ENCODE measurements around the gene CLDN14. TPM values are rescaled to one million over a fixed set of nuclear protein-coding genes. Genes with fewer than 3 reads are reported as not detected.

Gene CLDN14
- total RNA-seq, 2 experiments from 2014 or later, result not detected

- CTCF ChIA-PET, result no interaction called here
- no peaks in the 10 kb centered on the region for H3K9me3 Mint-ChIP-seq (ENCODE audit: insufficient read depth)
- DNase-seq, result no peak
- H3K36me3 Mint-ChIP-seq (ENCODE audit: low read depth), result peaks cover 5% of the 10 kb centered on the region
- H3K4me1 Mint-ChIP-seq (ENCODE audit: low read depth), result peaks cover 18% of the 10 kb centered on the region
- H3K4me3 Mint-ChIP-seq, result no peak overlapping the region
- no peaks in the 10 kb centered on the region for H3K27me3 Mint-ChIP-seq (ENCODE audit: low read depth)
- no peak for ATAC-seq
- POLR2A ChIA-PET, result no interaction called here
- no peak overlapping the region for H3K27ac Mint-ChIP-seq
Observed at GRCh38 chr21:36424592-36424991, 55.3 kb downstream of the CLDN14 start.

- H3K36me3 Mint-ChIP-seq (ENCODE audit: low read depth), result peaks cover 8% of the 10 kb centered on the region
- no peaks in the 10 kb centered on the region for H3K27me3 Mint-ChIP-seq (ENCODE audit: low read depth)
- no peak for ATAC-seq
- no peak overlapping the region for H3K4me3 Mint-ChIP-seq
- no peaks in the 10 kb centered on the region for H3K9me3 Mint-ChIP-seq (ENCODE audit: insufficient read depth)
- ChIA-PET POLR2A (no interaction called here), CTCF (no interaction called here)
- H3K4me1 Mint-ChIP-seq (ENCODE audit: low read depth), result peaks cover 12% of the 10 kb centered on the region
- DNase-seq, result no peak
- H3K27ac Mint-ChIP-seq, result peak overlapping the region; percentile 5
Observed at GRCh38 chr21:36423771-36424433, 56.0 kb downstream of the CLDN14 start.

GRCh38 chr21:36422279-36423098 lies 57.4 kb downstream of the CLDN14 start:
- CTCF ChIA-PET, result interaction anchor here (1.0 to 1.3 kb wide), 2 partner anchors 80 to 247 kb away, joined by 3 read pairs; no protein-coding TSS in a partner anchor

GRCh38 chr21:36420571-36421339 lies 59.2 kb downstream of the CLDN14 start:
- DNase-seq (no peak), ATAC-seq (no peak)
- ChIA-PET CTCF (no interaction called here), POLR2A (no interaction called here)
- Mint-ChIP-seq H3K4me3 (no peak overlapping the region), H3K9me3 (ENCODE audit: insufficient read depth) (no peaks in the 10 kb centered on the region), H3K4me1 (ENCODE audit: low read depth) (peaks cover 10% of the 10 kb centered on the region), H3K27ac (no peak overlapping the region), H3K27me3 (ENCODE audit: low read depth) (no peaks in the 10 kb centered on the region), H3K36me3 (ENCODE audit: low read depth) (peaks cover 22% of the 10 kb centered on the region)

More at GRCh38 chr21:36422279-36423098, 57.4 kb downstream of the CLDN14 start:
- Mint-ChIP-seq H3K4me1 (ENCODE audit: low read depth) (peaks cover 10% of the 10 kb centered on the region), H3K27ac (no peak overlapping the region), H3K36me3 (ENCODE audit: low read depth) (peaks cover 14% of the 10 kb centered on the region), H3K4me3 (no peak overlapping the region), H3K27me3 (ENCODE audit: low read depth) (no peaks in the 10 kb centered on the region), H3K9me3 (ENCODE audit: insufficient read depth) (no peaks in the 10 kb centered on the region)
- peak; percentile 52 for DNase-seq
- ATAC-seq, result peak; percentile 23
- POLR2A ChIA-PET, result no interaction called here

- Mint-ChIP-seq H3K27ac (no peak overlapping the region), H3K4me3 (no peak overlapping the region), H3K36me3 (ENCODE audit: low read depth) (peaks cover 26% of the 10 kb centered on the region), H3K27me3 (ENCODE audit: low read depth) (no peaks in the 10 kb centered on the region), H3K4me1 (ENCODE audit: low read depth) (peaks cover 10% of the 10 kb centered on the region), H3K9me3 (ENCODE audit: insufficient read depth) (no peaks in the 10 kb centered on the region)
- DNase-seq (peak; percentile 60), ATAC-seq (peak; percentile 63)
- ChIA-PET POLR2A (no interaction called here), CTCF (interaction anchor here (0.6 to 1.0 kb wide), 2 partner anchors 9 to 1537 kb away, joined by 3 to 8 read pairs; no protein-coding TSS in a partner anchor)
Observed at GRCh38 chr21:36419996-36420395, 59.9 kb downstream of the CLDN14 start.

GRCh38 chr21:36419241-36419640 lies 60.7 kb downstream of the CLDN14 start:
- ATAC-seq, result no peak
- Mint-ChIP-seq H3K36me3 (ENCODE audit: low read depth) (peaks cover 30% of the 10 kb centered on the region), H3K27me3 (ENCODE audit: low read depth) (no peaks in the 10 kb centered on the region), H3K4me3 (no peak overlapping the region), H3K9me3 (ENCODE audit: insufficient read depth) (no peaks in the 10 kb centered on the region), H3K4me1 (ENCODE audit: low read depth) (peaks cover 10% of the 10 kb centered on the region), H3K27ac (no peak overlapping the region)
- ChIA-PET CTCF (interaction anchor here (0.6 to 1.0 kb wide), 2 partner anchors 10 to 1537 kb away, joined by 3 to 8 read pairs; no protein-coding TSS in a partner anchor), POLR2A (no interaction called here)
- no peak for DNase-seq

GRCh38 chr21:36415375-36415774 lies 64.5 kb downstream of the CLDN14 start:
- ATAC-seq (no peak), DNase-seq (no peak)
- no peaks in the 10 kb centered on the region for H3K9me3 Mint-ChIP-seq (ENCODE audit: insufficient read depth)
- no peaks in the 10 kb centered on the region for H3K4me1 Mint-ChIP-seq (ENCODE audit: low read depth)
- ChIA-PET CTCF (no interaction called here), POLR2A (no interaction called here)
- H3K4me3 Mint-ChIP-seq, result no peak overlapping the region
- H3K27me3 Mint-ChIP-seq (ENCODE audit: low read depth), result no peaks in the 10 kb centered on the region
- H3K36me3 Mint-ChIP-seq (ENCODE audit: low read depth), result peaks cover 52% of the 10 kb centered on the region
- no peak overlapping the region for H3K27ac Mint-ChIP-seq

- H3K4me3 Mint-ChIP-seq, result no peak overlapping the region
Observed at GRCh38 chr21:36412916-36413315, 67.0 kb downstream of the CLDN14 start.

GRCh38 chr21:36411301-36411700 lies 68.6 kb downstream of the CLDN14 start:
- CTCF ChIA-PET, result no interaction called here
- H3K27ac Mint-ChIP-seq, result no peak overlapping the region
- H3K27me3 Mint-ChIP-seq (ENCODE audit: low read depth), result no peaks in the 10 kb centered on the region
- POLR2A ChIA-PET, result no interaction called here
- H3K36me3 Mint-ChIP-seq (ENCODE audit: low read depth), result peaks cover 61% of the 10 kb centered on the region
- ATAC-seq (no peak), DNase-seq (no peak)
- no peak overlapping the region for H3K4me3 Mint-ChIP-seq
- H3K9me3 Mint-ChIP-seq (ENCODE audit: insufficient read depth), result no peaks in the 10 kb centered on the region
- H3K4me1 Mint-ChIP-seq (ENCODE audit: low read depth), result no peaks in the 10 kb centered on the region

More at GRCh38 chr21:36412916-36413315, 67.0 kb downstream of the CLDN14 start:
- no peak overlapping the region for H3K27ac Mint-ChIP-seq
- peaks cover 57% of the 10 kb centered on the region for H3K36me3 Mint-ChIP-seq (ENCODE audit: low read depth)
- ChIA-PET POLR2A (no interaction called here), CTCF (no interaction called here)
- no peaks in the 10 kb centered on the region for H3K27me3 Mint-ChIP-seq (ENCODE audit: low read depth)
- H3K4me1 Mint-ChIP-seq (ENCODE audit: low read depth), result no peaks in the 10 kb centered on the region
- no peaks in the 10 kb centered on the region for H3K9me3 Mint-ChIP-seq (ENCODE audit: insufficient read depth)
- ATAC-seq, result no peak
- DNase-seq, result no peak

Other genes starting within 250 kb of the CLDN14 start
- gene MORC3, start 159.9 kb downstream of the CLDN14 start, total RNA-seq, result 10 to 100 TPM; 31.6 to 35.2 TPM
- 10 to 100 TPM; 27.4 to 28.1 TPM for gene CHAF1B, start 94.7 kb downstream of the CLDN14 start, total RNA-seq
- gene SIM2, start 219.0 kb upstream of the CLDN14 start, total RNA-seq, result not detected

Measured in activated CD8-positive, alpha-beta T cell treated with anti-CD3 and anti-CD28 coated beads, Interleukin-2, amount 10 ng/mL, durations not matched to agents 7 days and 5 days (primary cell).